OCI-LY7 (cell line): ENCODE measurements around the gene CRY1. TPM values are rescaled to one million over a fixed set of nuclear protein-coding genes. Genes with fewer than 3 reads are reported as not detected.

ENCODE experiments used
- BruUV-seq: library from RNA; stranded (reverse); fragments of 400-500 nt; replicated peaks from 2 replicates; lab custom pipeline; 2021; lab: Mats Ljungman, UMichigan
- CTCF ChIA-PET: fragments of 300-600 bp; sonication (Branson Sonifier 250); formaldehyde crosslinking; loops from one replicate; lab custom pipeline; 2022; ENCODE audit warnings: antibody characterized with exemption; ENCODE audit not compliant: unreplicated experiment; lab: Charles Lee
- POLR2A ChIA-PET: fragments of 300-600 bp; sonication (Branson Sonifier 250); formaldehyde crosslinking; loops from one replicate; lab custom pipeline; 2022; ENCODE audit warnings: antibody characterized with exemption; lab: Charles Lee
- DNase-seq: peaks from one replicate; pipeline ENCODE4 v3.0.0-alpha.2; 2015; ENCODE audit warnings: low spot score
- H2AFZ ChIP-seq: fragments of 200-600 bp; sonication (generic), shearing (Covaris generic); 2 replicates; pipeline ENCODE4 v1.6.1; 2014; ENCODE audit warnings: mild to moderate bottlenecking, antibody characterized with exemption, low read length, moderate library complexity
- H3K27ac ChIP-seq: fragments of 200-600 bp; sonication (generic); 2 replicates; pipeline ENCODE4 v1.5.1; 2014; ENCODE audit warnings: mixed run types, low read depth, mild to moderate bottlenecking, moderate library complexity, low read length, inconsistent platforms; ENCODE audit not compliant: poor library complexity, severe bottlenecking
- H3K36me3 ChIP-seq: fragments of 200-600 bp; sonication (generic); 2 replicates; pipeline ENCODE4 v1.6.1; 2014; ENCODE audit warnings: mild to moderate bottlenecking, antibody characterized with exemption, low read length, moderate library complexity, mixed read lengths; ENCODE audit not compliant: insufficient read depth
- H3K4me1 ChIP-seq: fragments of 200-600 bp; sonication (generic); 2 replicates; pipeline ENCODE4 v1.5.1; 2014; ENCODE audit warnings: mild to moderate bottlenecking, low read length; ENCODE audit not compliant: insufficient read depth, poor library complexity, severe bottlenecking
- H3K4me2 ChIP-seq: fragments of 200-600 bp; sonication (generic); 2 replicates; pipeline ENCODE4 v1.6.1; 2014; ENCODE audit warnings: mild to moderate bottlenecking, low read length
- H3K4me3 ChIP-seq: fragments of 200-600 bp; sonication (generic); 2 replicates; pipeline ENCODE4 v1.5.1; 2014; ENCODE audit warnings: mild to moderate bottlenecking, low read depth, low read length; ENCODE audit not compliant: poor library complexity, severe bottlenecking
- H3K79me2 ChIP-seq: fragments of 200-600 bp; sonication (generic); 2 replicates; pipeline ENCODE4 v1.6.1; 2016; ENCODE audit warnings: low read depth, mild to moderate bottlenecking, low read length, moderate library complexity, mixed read lengths; ENCODE audit not compliant: insufficient read depth
- H3K9me2 ChIP-seq: fragments of 200-600 bp; sonication (generic); 2 replicates; pipeline ENCODE4 v1.6.1; 2016; ENCODE audit warnings: mild to moderate bottlenecking, low read length, mixed read lengths; ENCODE audit not compliant: insufficient read depth
- H3K9me3 ChIP-seq: fragments of 200-600 bp; sonication (generic); 2 replicates; pipeline ENCODE4 v1.6.1; 2014; ENCODE audit warnings: mild to moderate bottlenecking, mixed run types, low read length, mixed read lengths
- H4K20me1 ChIP-seq: fragments of 200-600 bp; sonication (generic); 2 replicates; pipeline ENCODE4 v1.6.1; 2014; ENCODE audit warnings: mild to moderate bottlenecking, antibody characterized with exemption, low read length, moderate library complexity, mixed read lengths; ENCODE audit not compliant: insufficient read depth
- CTCF ChIP-seq: fragments of 200-600 bp; sonication (generic); conservative IDR thresholded peaks from 2 replicates; pipeline ENCODE4 v1.5.1; 2014; ENCODE audit warnings: mild to moderate bottlenecking, antibody characterized with exemption, low read length, moderate library complexity, mixed read lengths
- EZH2phosphoT487 ChIP-seq: fragments of 200-600 bp; sonication (generic); IDR thresholded peaks from 2 replicates; pipeline ENCODE4 v1.6.1; 2018; ENCODE audit warnings: low read depth, borderline replicate concordance, mild to moderate bottlenecking, mixed run types, antibody characterized with exemption, low read length, moderate library complexity, mixed read lengths
- intact Hi-C: fragments of 100-400 bp; cut with micrococcal nuclease; formaldehyde crosslinking; loops from one replicate; pipeline ENCODE4 v1.10.0; 2022; ENCODE audit not compliant: unreplicated experiment
- total RNA-seq, 2 experiments: library from RNA; depleted of rRNA in 1 of 2; stranded (reverse); fragments of >200 nt in 1 of 2; shearing (Covaris generic) in 1 of 2; gene quantifications; 2 replicates each; pipeline ENCODE4 v1.2.3, GENCODE V29; 2014 to 2022

The CRY1 gene
- total RNA-seq, 2 experiments from 2014 or later, result not detected

GRCh38 chr12:107111314-107111713 is 18.0 kb upstream of the CRY1 start:
- no peaks in the 10 kb centered on the region for H3K36me3 ChIP-seq
- ChIA-PET CTCF (no interaction called here), POLR2A (interaction anchor here (1.2 to 2.0 kb wide), 2 partner anchors 13 to 107 kb away, joined by 3 to 8 read pairs; no protein-coding TSS in a partner anchor)
- TF ChIP-seq CTCF (no peak), EZH2phosphoT487 (no peak)
- no peak overlapping the region for H3K27ac ChIP-seq
- H3K4me3 ChIP-seq, result no peak overlapping the region
- H3K79me2 ChIP-seq, result no peaks in the 10 kb centered on the region
- no peak overlapping the region for H3K4me2 ChIP-seq
- H3K9me3 ChIP-seq, result no peaks in the 10 kb centered on the region
- intact Hi-C loops, result no loop called here
- H2AFZ ChIP-seq, result no peak overlapping the region
- H3K9me2 ChIP-seq, result no peaks in the 10 kb centered on the region
- no peaks in the 10 kb centered on the region for H4K20me1 ChIP-seq
- no peaks in the 10 kb centered on the region for H3K4me1 ChIP-seq
- BruUV-seq, result no TSS peak
- no peak for DNase-seq

GRCh38 chr12:107109726-107110719 is 16.7 kb upstream of the CRY1 start:
- no peak overlapping the region for H3K4me2 ChIP-seq
- intact Hi-C loops, result no loop called here
- H4K20me1 ChIP-seq, result no peaks in the 10 kb centered on the region
- no peak overlapping the region for H3K27ac ChIP-seq
- H3K79me2 ChIP-seq, result no peaks in the 10 kb centered on the region
- no peaks in the 10 kb centered on the region for H3K36me3 ChIP-seq
- CTCF ChIA-PET, result no interaction called here
- TF ChIP-seq CTCF (no peak), EZH2phosphoT487 (no peak)
- no peak overlapping the region for H3K4me3 ChIP-seq
- H3K9me3 ChIP-seq, result no peaks in the 10 kb centered on the region
- H3K4me1 ChIP-seq, result no peaks in the 10 kb centered on the region
- POLR2A ChIA-PET, result no interaction called here
- no TSS peak for BruUV-seq
- no peak for DNase-seq
- no peaks in the 10 kb centered on the region for H3K9me2 ChIP-seq
- H2AFZ ChIP-seq, result no peak overlapping the region
